Osteocyte (in vitro differentiated cells): ENCODE results near the gene UPK3A. TPM values are rescaled to one million over a fixed set of nuclear protein-coding genes. Genes with fewer than 3 reads are reported as not detected.
"Not testable (repeated sequence)": the region's sequence is repeated elsewhere in the genome, so short reads cannot be mapped to it uniquely, and the experiment has no call there.

ENCODE experiments used
- DNase-seq: peaks from one replicate; pipeline ENCODE4 v3.0.0; 2021; ENCODE audit warnings: mixed read lengths; ENCODE audit not compliant: unreplicated experiment; ENCODE audit errors: extremely low spot score
- H3K27ac Mint-ChIP-seq: one replicate; pipeline ENCODE4 v1.8.0; 2021; ENCODE audit warnings: mild to moderate bottlenecking, mixed read lengths; ENCODE audit not compliant: unreplicated experiment
- H3K27me3 Mint-ChIP-seq: one replicate; pipeline ENCODE4 v1.8.0; 2021; ENCODE audit warnings: mixed read lengths; ENCODE audit not compliant: unreplicated experiment
- H3K36me3 Mint-ChIP-seq: one replicate; pipeline ENCODE4 v1.8.0; 2021; ENCODE audit warnings: mixed read lengths; ENCODE audit not compliant: unreplicated experiment
- H3K4me1 Mint-ChIP-seq: one replicate; pipeline ENCODE4 v1.8.0; 2021; ENCODE audit warnings: mixed read lengths; ENCODE audit not compliant: unreplicated experiment
- H3K4me3 Mint-ChIP-seq: one replicate; pipeline ENCODE4 v1.8.0; 2021; ENCODE audit warnings: mild to moderate bottlenecking, moderate library complexity, mixed read lengths; ENCODE audit not compliant: unreplicated experiment
- H3K9me3 Mint-ChIP-seq: one replicate; pipeline ENCODE4 v1.8.0; 2021; ENCODE audit warnings: mixed read lengths; ENCODE audit not compliant: unreplicated experiment
- total RNA-seq: library from RNA; stranded (reverse); gene quantifications from 2 replicates; pipeline ENCODE4 v1.2.1, GENCODE V29; 2021
- TF ChIP-seq, protein P1 (sequence below): fragments of 200-600 bp; sonication (generic); IDR thresholded peaks from 2 replicates; pipeline ENCODE4 v1.5.0; 2021; ENCODE audit warnings: antibody characterized with exemption, mild to moderate bottlenecking, moderate library complexity

UPK3A gene
- total RNA-seq, 1 donor from 2014 or later, result not detected

DNA sequence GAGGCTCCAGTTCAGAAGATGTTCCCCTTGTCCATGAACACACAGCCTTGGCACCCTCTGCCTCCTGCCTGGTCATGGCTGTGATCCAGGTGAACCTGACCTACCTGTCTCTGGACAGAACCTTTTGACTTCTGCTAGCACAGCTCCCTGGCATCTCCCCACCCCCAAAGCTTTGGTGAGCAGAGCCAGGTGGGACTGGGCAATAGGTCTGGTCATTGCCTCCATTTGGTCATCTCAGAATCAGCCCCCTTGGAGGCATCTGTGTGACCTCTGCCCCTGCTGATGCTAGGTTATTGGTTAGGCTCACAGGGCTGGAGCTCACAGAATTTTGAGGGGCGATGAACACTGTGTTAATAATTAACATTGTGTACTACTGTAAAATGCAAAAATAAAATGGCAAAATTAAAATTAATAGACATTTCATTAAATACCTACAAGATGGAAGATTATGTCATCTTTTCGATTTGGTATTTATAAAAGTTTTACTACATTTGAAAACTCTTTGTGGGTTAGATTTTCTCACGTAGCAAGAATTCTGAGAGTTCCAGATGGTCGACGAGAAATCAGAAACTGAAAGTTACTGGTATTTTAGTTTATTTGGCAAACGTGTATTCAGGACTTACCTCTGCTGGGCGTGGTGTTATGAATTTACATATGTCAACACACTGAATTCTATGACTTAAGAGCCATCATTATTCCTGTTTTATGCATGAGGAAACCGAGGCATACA, 35.8 kb upstream of the UPK3A start:
- Mint-ChIP-seq H3K9me3 (no peaks in the 10 kb centered on the region), H3K27me3 (no peaks in the 10 kb centered on the region), H3K36me3 (no peaks in the 10 kb centered on the region), H3K4me3 (no peak overlapping the region), H3K27ac (no peak overlapping the region), H3K4me1 (peaks cover 15% of the 10 kb centered on the region)
- TF ChIP-seq, protein P1, sequence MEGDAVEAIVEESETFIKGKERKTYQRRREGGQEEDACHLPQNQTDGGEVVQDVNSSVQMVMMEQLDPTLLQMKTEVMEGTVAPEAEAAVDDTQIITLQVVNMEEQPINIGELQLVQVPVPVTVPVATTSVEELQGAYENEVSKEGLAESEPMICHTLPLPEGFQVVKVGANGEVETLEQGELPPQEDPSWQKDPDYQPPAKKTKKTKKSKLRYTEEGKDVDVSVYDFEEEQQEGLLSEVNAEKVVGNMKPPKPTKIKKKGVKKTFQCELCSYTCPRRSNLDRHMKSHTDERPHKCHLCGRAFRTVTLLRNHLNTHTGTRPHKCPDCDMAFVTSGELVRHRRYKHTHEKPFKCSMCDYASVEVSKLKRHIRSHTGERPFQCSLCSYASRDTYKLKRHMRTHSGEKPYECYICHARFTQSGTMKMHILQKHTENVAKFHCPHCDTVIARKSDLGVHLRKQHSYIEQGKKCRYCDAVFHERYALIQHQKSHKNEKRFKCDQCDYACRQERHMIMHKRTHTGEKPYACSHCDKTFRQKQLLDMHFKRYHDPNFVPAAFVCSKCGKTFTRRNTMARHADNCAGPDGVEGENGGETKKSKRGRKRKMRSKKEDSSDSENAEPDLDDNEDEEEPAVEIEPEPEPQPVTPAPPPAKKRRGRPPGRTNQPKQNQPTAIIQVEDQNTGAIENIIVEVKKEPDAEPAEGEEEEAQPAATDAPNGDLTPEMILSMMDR, result no peak
- no peak for DNase-seq

DNA sequence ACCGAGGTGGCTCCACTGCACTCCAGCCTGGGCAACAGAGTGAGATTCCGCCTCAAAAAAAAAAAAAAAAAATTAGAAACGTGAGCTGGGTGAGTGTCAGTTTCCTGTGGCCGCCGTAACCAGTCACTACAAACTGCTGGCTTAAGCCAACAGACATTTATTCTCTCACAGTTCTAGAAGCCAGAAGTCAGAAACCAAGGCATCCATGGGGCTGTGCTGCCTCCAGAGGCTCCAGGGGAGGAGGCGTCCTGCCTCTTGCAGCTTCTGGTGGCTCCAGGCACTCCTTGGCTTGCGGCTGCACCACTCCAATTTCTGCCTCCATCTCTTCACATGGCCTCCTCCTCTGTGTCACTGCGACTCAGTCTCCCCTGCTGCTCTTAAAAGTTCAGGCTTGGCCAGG, 32.9 kb upstream of the UPK3A start:
- H3K4me3 Mint-ChIP-seq, result no peak overlapping the region
- TF ChIP-seq, protein P1, result no peak
- DNase-seq, result no peak
- peaks cover 3% of the 10 kb centered on the region for H3K4me1 Mint-ChIP-seq
- H3K27me3 Mint-ChIP-seq, result peaks cover 2% of the 10 kb centered on the region
- H3K27ac Mint-ChIP-seq, result no peak overlapping the region
- H3K9me3 Mint-ChIP-seq, result no peaks in the 10 kb centered on the region
- no peaks in the 10 kb centered on the region for H3K36me3 Mint-ChIP-seq

DNA sequence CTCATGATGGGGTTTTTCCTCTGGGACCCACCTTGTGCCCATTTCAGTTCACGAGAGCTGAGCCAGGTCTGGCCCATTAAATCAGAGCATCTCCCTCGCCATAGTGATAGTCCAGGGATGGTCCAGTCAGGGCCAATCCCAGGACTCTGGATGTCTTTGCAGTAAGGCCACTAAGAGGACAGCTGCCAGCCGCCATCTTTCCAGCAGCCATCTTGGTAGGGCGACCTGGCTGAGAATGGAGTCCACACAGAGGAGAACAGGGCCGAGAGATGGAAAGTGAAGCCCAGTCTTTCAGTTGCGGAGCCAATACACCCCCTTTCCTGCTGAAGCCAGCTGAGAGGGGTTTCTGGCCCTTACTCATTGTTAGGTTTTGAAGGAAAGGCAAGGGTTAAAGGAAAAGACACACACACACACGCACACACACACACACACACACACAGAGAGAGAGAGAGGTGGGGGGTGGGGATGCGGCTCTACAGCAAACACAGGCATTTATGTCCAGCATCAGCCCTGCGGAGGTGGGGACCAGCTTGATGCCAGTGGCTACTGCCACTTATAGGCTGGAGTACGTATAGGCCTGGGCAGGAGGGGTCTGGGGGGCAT, 31.6 kb upstream of the UPK3A start:
- no peak for DNase-seq
- no peak overlapping the region for H3K4me3 Mint-ChIP-seq
- H3K36me3 Mint-ChIP-seq, result no peaks in the 10 kb centered on the region
- no peaks in the 10 kb centered on the region for H3K4me1 Mint-ChIP-seq
- no peaks in the 10 kb centered on the region for H3K9me3 Mint-ChIP-seq
- H3K27ac Mint-ChIP-seq, result no peak overlapping the region
- peaks cover 2% of the 10 kb centered on the region for H3K27me3 Mint-ChIP-seq
- TF ChIP-seq, protein P1, result no peak

DNA sequence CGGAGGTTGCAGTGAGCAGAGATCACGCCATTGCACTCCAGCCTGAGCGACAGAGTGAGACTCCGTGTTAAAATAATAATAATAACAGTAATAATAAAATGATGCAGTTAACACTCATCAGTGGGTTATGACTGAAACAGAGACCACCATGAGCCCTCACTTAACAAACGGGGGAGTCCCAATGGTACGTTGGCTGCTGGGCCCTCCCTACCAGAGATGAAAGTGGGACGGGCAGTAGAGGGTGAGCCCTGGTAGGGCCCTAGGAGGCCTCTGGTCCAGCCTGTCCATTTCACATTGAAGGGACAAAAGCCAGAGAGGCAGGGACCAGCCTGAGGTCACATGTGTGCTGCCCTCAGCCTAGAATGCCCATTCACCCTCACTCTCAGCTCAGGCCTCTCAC, 30.4 kb upstream of the UPK3A start:
- H3K9me3 Mint-ChIP-seq, result no peaks in the 10 kb centered on the region
- no peak for DNase-seq
- TF ChIP-seq, protein P1, result no peak
- no peak overlapping the region for H3K27ac Mint-ChIP-seq
- no peak overlapping the region for H3K4me3 Mint-ChIP-seq
- H3K4me1 Mint-ChIP-seq, result no peaks in the 10 kb centered on the region
- no peaks in the 10 kb centered on the region for H3K36me3 Mint-ChIP-seq
- H3K27me3 Mint-ChIP-seq, result peaks cover 2% of the 10 kb centered on the region

DNA sequence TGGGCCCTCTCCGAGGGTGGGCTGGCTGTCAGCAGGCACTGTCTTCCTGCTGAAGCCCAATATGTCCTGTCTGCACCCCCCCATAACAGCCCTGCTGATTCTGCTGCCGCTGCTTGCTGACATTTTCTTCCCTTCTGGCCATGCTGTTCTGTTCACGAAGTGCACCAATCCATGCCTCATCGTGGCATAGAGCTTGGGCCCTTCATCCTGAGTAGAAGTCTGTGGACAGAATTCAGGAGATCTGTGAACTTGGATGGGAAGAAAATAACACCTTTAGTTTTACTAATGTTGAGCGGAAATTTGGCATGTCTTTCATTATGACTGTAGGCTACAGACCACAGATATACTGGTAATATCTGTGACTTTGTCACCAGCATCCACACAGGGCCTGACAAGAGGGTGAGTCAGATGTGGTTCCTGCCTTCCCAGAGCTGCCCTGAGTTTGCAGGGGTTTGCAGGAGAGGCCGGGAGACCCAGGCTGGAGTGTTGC, 29.9 kb upstream of the UPK3A start:
- Mint-ChIP-seq H3K4me1 (no peaks in the 10 kb centered on the region), H3K27me3 (peaks cover 2% of the 10 kb centered on the region), H3K36me3 (no peaks in the 10 kb centered on the region), H3K27ac (no peak overlapping the region), H3K9me3 (no peaks in the 10 kb centered on the region), H3K4me3 (no peak overlapping the region)
- TF ChIP-seq, protein P1, result no peak
- DNase-seq, result no peak

DNA sequence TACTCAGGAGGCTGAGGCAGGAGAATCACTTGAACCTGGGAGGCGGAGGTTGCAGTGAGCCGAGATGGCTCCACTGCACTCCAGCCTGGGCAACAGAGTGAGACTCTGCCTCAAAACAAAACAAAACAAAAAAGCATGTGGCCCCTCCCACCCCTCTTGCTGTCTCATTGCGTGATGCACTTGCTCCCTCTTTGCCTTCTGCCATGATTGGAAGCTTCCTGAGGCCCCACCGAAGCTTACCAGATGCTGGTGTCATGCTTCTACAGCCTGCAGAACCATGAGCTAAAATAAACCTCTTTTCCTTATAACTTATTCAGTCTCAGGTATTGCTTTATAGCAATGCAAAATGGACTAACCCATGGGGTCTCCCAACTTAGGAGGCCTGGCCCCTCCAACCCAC, 26.8 kb upstream of the UPK3A start:
- H3K27me3 Mint-ChIP-seq, H3K4me1 Mint-ChIP-seq, H3K4me3 Mint-ChIP-seq, H3K9me3 Mint-ChIP-seq, DNase-seq, H3K36me3 Mint-ChIP-seq, H3K27ac Mint-ChIP-seq: not testable (repeated sequence)
